Astrocyte (in vitro differentiated cells and primary cell): Measurements from ENCODE around the gene POLR2L. TPM values are rescaled to one million over a fixed set of nuclear protein-coding genes. Genes with fewer than 3 reads are reported as not detected.

ENCODE experiments used
- DNase-seq: peaks from one replicate; pipeline ENCODE4 v3.0.0-alpha.2; 2010; ENCODE audit warnings: low read depth
- FAIRE-seq: peaks from 2 replicates; lab custom pipeline; 2011; peaks lifted over from hg19 to GRCh38; lab: Jason Lieb, UNC
- H2AFZ ChIP-seq: 2 replicates; pipeline ENCODE4 v1.6.0; 2012; ENCODE audit warnings: low read depth, low read length, inconsistent platforms
- H3K27ac ChIP-seq: 2 replicates; pipeline ENCODE4 v1.5.1; 2011; ENCODE audit warnings: low read depth, low read length, inconsistent platforms
- H3K27me3 ChIP-seq: 2 replicates; pipeline ENCODE4 v1.6.0; 2011; ENCODE audit warnings: low read length, inconsistent platforms; ENCODE audit not compliant: insufficient read depth
- H3K36me3 ChIP-seq: 2 replicates; pipeline ENCODE4 v1.5.1; 2011; ENCODE audit warnings: low read length, inconsistent platforms; ENCODE audit not compliant: insufficient read depth
- H3K4me1 ChIP-seq: 2 replicates; pipeline ENCODE4 v1.5.1; 2011; ENCODE audit warnings: low read length, inconsistent platforms; ENCODE audit not compliant: insufficient read depth
- H3K4me2 ChIP-seq: 2 replicates; pipeline ENCODE4 v1.6.0; 2012; ENCODE audit warnings: low read length, inconsistent platforms
- H3K4me3 ChIP-seq: 2 replicates; pipeline ENCODE4 v1.5.1; 2011; ENCODE audit warnings: low read depth, mild to moderate bottlenecking, low read length, inconsistent platforms; ENCODE audit not compliant: insufficient read depth
- H3K79me2 ChIP-seq: 2 replicates; pipeline ENCODE4 v1.6.0; 2012; ENCODE audit warnings: mild to moderate bottlenecking, low read length, inconsistent platforms; ENCODE audit not compliant: insufficient read depth
- H3K9ac ChIP-seq: 2 replicates; pipeline ENCODE4 v1.6.0; 2012; ENCODE audit warnings: mild to moderate bottlenecking, low read length, inconsistent platforms
- H3K9me3 ChIP-seq: 2 replicates; pipeline ENCODE4 v1.5.1; 2012; ENCODE audit warnings: low read depth, mild to moderate bottlenecking, low read length, inconsistent platforms; ENCODE audit not compliant: insufficient read depth
- H4K20me1 ChIP-seq: 2 replicates; pipeline ENCODE4 v1.6.0; 2012; ENCODE audit warnings: low read length, inconsistent platforms; ENCODE audit not compliant: insufficient read depth
- H3K27ac Mint-ChIP-seq: one replicate; pipeline ENCODE4 v1.8.0; 2021; ENCODE audit warnings: mild to moderate bottlenecking, mixed read lengths; ENCODE audit not compliant: unreplicated experiment
- H3K27me3 Mint-ChIP-seq: one replicate; pipeline ENCODE4 v1.8.0; 2021; ENCODE audit warnings: low read depth, mixed read lengths; ENCODE audit not compliant: unreplicated experiment
- H3K36me3 Mint-ChIP-seq: one replicate; pipeline ENCODE4 v1.8.0; 2021; ENCODE audit warnings: low read depth, mixed read lengths; ENCODE audit not compliant: unreplicated experiment
- H3K4me1 Mint-ChIP-seq: one replicate; pipeline ENCODE4 v1.8.0; 2021; ENCODE audit warnings: low read depth, mixed read lengths; ENCODE audit not compliant: unreplicated experiment
- H3K4me3 Mint-ChIP-seq: one replicate; pipeline ENCODE4 v1.8.0; 2021; ENCODE audit warnings: mild to moderate bottlenecking, moderate library complexity, mixed read lengths; ENCODE audit not compliant: unreplicated experiment
- H3K9me3 Mint-ChIP-seq: one replicate; pipeline ENCODE4 v1.8.0; 2021; ENCODE audit warnings: mild to moderate bottlenecking, mixed read lengths; ENCODE audit not compliant: unreplicated experiment
- EZH2 ChIP-seq: IDR thresholded peaks from 2 replicates; pipeline ENCODE4 v1.6.1; 2012; ENCODE audit warnings: mild to moderate bottlenecking, low read length, inconsistent platforms; ENCODE audit not compliant: insufficient read depth
- total RNA-seq: library from RNA; stranded (reverse); gene quantifications from 2 replicates; pipeline ENCODE4 v1.2.1, GENCODE V29; 2021
- TF ChIP-seq, protein P1 (sequence below): IDR thresholded peaks from 2 replicates; pipeline ENCODE4 v1.5.1; 2011; ENCODE audit warnings: low read depth, mild to moderate bottlenecking, inconsistent platforms, low read length, moderate library complexity; ENCODE audit not compliant: insufficient read depth

The POLR2L gene
- total RNA-seq, 1 donor from 2014 or later, result 212 TPM

DNA sequence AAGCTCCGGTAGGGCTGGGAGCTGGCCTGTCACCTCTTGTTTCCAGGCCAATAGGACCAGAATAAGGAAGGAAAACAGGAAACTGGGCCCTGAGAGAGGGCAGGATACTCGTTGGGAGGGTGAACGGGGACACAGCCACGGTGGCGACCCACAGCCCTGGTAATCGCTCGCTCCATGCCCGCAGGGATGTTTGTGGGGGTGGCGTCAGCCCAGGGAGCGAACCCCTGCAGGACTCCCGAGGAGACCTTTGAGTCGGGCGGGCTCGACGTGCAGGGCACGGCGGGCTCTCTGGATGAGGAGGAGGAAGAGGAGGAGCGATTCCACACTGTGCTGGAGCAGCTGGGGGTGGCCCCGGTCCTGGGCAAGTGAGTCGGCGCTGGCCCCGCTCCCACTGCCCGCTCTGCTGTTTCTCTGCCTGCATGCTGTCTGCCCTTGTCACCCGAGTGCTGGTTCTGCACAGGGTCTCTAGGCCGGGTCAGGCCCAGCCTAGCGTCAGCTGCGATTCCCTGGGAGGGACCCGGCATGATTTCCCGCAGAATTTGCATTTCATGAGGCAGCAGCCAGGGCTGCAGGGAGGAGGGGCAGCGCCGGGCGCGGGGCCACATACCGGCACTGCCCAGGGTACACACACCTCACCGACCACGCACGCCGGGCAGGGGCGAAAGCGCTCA lies 13.0 kb downstream of the POLR2L start:
- TF ChIP-seq EZH2, result no peak
- TF ChIP-seq, protein P1, sequence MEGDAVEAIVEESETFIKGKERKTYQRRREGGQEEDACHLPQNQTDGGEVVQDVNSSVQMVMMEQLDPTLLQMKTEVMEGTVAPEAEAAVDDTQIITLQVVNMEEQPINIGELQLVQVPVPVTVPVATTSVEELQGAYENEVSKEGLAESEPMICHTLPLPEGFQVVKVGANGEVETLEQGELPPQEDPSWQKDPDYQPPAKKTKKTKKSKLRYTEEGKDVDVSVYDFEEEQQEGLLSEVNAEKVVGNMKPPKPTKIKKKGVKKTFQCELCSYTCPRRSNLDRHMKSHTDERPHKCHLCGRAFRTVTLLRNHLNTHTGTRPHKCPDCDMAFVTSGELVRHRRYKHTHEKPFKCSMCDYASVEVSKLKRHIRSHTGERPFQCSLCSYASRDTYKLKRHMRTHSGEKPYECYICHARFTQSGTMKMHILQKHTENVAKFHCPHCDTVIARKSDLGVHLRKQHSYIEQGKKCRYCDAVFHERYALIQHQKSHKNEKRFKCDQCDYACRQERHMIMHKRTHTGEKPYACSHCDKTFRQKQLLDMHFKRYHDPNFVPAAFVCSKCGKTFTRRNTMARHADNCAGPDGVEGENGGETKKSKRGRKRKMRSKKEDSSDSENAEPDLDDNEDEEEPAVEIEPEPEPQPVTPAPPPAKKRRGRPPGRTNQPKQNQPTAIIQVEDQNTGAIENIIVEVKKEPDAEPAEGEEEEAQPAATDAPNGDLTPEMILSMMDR, result no peak
- peaks cover 11% of the 10 kb centered on the region for H3K27me3 Mint-ChIP-seq
- Histone ChIP-seq H3K4me2 (peak overlapping the region; percentile 96), H3K9me3 (no peaks in the 10 kb centered on the region), H3K79me2 (peaks cover 19% of the 10 kb centered on the region), H3K36me3 (no peaks in the 10 kb centered on the region), H3K27ac (no peak overlapping the region), H3K27me3 (no peaks in the 10 kb centered on the region), H3K4me3 (peak overlapping the region; percentile 41), H4K20me1 (peaks cover 44% of the 10 kb centered on the region), H3K4me1 (peaks cover 47% of the 10 kb centered on the region), H2AFZ (peak overlapping the region; percentile 55), H3K9ac (peak overlapping the region; percentile 19)
- no peak overlapping the region for H3K27ac Mint-ChIP-seq
- H3K4me1 Mint-ChIP-seq, result peaks cover 11% of the 10 kb centered on the region
- H3K9me3 Mint-ChIP-seq, result no peaks in the 10 kb centered on the region
- no peak overlapping the region for H3K4me3 Mint-ChIP-seq
- H3K36me3 Mint-ChIP-seq, result peaks cover 2% of the 10 kb centered on the region
- no peak for DNase-seq
- no peak for FAIRE-seq

DNA sequence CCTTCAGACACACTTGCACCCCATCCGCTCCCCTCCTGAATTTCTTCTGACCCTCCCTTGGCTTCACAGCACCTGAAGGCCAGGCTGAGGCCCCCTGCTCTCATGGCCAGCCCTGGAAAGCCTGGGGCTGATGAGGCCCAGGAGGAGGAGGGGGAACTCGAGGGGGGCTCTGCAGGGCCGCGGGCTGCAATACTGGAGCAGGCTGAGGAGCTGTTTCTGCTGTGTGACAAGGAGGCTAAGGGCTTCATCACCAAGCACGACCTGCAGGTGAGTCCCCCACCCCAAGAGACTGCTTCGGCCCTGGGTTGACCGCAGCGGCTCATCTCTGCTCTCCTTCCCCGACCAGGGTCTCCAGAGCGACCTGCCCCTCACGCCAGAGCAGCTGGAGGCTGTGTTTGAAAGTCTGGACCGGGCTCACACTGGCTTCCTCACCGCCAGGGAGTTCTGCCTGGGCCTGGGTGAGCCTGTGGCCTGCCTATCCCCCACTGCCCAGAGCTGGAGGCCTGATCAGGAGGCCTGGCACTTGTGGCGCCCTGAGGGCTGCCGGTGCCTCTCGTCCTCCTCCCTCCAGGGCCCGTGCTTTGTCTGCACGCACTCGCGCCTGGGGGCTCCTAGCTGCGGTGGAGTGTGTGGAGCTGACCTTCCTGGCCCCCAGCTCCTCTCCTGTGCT lies 13.7 kb downstream of the POLR2L start:
- H3K4me3 Mint-ChIP-seq, result no peak overlapping the region
- no peak overlapping the region for H3K27ac Mint-ChIP-seq
- Histone ChIP-seq H3K27ac (no peak overlapping the region), H3K9ac (peak overlapping the region; percentile 19), H2AFZ (peak overlapping the region; percentile 55), H3K4me1 (peaks cover 42% of the 10 kb centered on the region), H3K4me2 (peak overlapping the region; percentile 96), H3K27me3 (no peaks in the 10 kb centered on the region), H3K9me3 (no peaks in the 10 kb centered on the region), H3K79me2 (peaks cover 12% of the 10 kb centered on the region), H4K20me1 (peaks cover 37% of the 10 kb centered on the region), H3K36me3 (no peaks in the 10 kb centered on the region), H3K4me3 (no peak overlapping the region)
- peaks cover 11% of the 10 kb centered on the region for H3K27me3 Mint-ChIP-seq
- DNase-seq (no peak), FAIRE-seq (no peak)
- peaks cover 6% of the 10 kb centered on the region for H3K4me1 Mint-ChIP-seq
- H3K9me3 Mint-ChIP-seq, result no peaks in the 10 kb centered on the region
- peaks cover 2% of the 10 kb centered on the region for H3K36me3 Mint-ChIP-seq
- TF ChIP-seq EZH2, result no peak
- TF ChIP-seq, protein P1, result no peak

DNA sequence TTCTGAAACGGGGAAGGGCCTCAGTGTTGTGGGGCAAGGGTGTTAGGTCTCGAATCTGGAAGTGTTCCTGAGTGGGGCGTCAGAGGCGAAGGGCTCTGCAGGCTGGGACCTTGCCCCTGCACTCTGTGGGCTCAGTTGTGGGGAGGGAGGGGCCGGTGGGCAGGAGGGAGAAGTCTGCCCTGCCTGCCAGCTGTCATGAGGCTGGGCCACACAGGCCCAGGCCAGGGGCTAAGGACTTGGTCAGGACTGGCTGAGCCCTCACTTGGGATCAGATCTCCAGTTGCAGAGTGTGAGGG lies 14.5 kb downstream of the POLR2L start, which contains the start of gene CRACR2B:
Gene CRACR2B, plus strand, starts transcription at position 23 of the 296 bp plus-strand sequence. CDS start 689 bp downstream, outside the sequence.
- TF ChIP-seq, protein P1, result no peak
- TF ChIP-seq EZH2, result no peak
- Histone ChIP-seq H3K4me2 (peak within 1 kb of the TSS; percentile 96), H3K9me3 (no peaks in the 10 kb centered on the region), H3K27ac (no peak within 1 kb of the TSS), H4K20me1 (peaks cover 34% of the 10 kb centered on the region), H3K4me1 (peaks cover 42% of the 10 kb centered on the region), H3K4me3 (no peak within 1 kb of the TSS), H3K9ac (no peak within 1 kb of the TSS), H2AFZ (no peak within 1 kb of the TSS), H3K36me3 (no peaks in the 10 kb centered on the region), H3K27me3 (no peaks in the 10 kb centered on the region), H3K79me2 (peaks cover 5% of the 10 kb centered on the region)
- Mint-ChIP-seq H3K27me3 (peaks cover 11% of the 10 kb centered on the region), H3K9me3 (no peaks in the 10 kb centered on the region), H3K4me1 (peaks cover 6% of the 10 kb centered on the region), H3K27ac (no peak within 1 kb of the TSS), H3K36me3 (peaks cover 2% of the 10 kb centered on the region), H3K4me3 (peak within 1 kb of the TSS; percentile 54)
- no peak for DNase-seq
- FAIRE-seq, result no peak
